ENCODE results near the gene MAP1LC3C.
A peak's percentile ranks its signal among the peaks of the same experiment; 100 is the strongest.

The MAP1LC3C gene

DNA sequence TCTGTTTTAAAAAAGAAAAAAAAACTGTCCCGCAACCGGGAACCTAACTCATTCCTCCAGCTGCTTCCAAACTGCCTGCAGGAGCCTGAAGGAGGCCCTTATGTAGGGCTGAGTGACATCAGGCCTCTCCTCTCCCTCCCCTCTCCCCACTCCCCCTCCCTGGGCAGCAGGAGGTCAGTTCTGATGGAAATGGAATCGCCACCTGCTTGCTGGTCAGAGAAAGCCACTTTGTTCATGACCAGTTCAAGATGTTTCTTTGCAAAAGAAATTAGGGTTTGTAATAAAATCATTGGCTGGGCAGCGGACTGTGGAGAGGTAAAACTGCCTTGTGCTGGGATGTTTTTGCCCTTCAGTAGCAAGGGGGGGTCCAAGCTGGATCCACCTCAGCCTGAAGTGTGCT, at the start of gene MAP1LC3C:
MAP1LC3C (minus strand) TSS at position 73 of the 400 bp plus-strand sequence. CDS start 90 bp downstream, outside the sequence.
- no peak for DNase-seq

GRCh38 chr1:242043165-242043564, 44.3 kb upstream of the MAP1LC3C start:
- no peak for DNase-seq

DNA sequence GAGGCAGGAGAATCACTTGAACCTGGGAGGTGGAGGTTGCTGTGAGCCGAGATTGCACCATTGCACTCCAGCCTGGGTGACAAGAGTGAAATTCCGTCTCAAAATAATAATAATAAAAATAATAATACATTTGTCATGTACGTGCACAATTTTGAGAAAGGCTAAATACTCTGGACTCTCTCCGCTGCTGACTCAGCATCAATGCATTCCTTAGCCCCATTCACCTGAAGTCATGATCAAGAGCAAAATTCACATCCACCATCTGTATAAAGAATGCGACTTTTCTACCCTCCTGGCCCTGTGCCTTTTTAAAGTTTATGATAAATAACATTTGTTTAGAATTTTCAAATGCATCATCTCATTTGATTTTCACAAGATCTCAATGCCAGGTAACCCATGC, 35.5 kb upstream of the MAP1LC3C start:
- DNase-seq = no peak

DNA sequence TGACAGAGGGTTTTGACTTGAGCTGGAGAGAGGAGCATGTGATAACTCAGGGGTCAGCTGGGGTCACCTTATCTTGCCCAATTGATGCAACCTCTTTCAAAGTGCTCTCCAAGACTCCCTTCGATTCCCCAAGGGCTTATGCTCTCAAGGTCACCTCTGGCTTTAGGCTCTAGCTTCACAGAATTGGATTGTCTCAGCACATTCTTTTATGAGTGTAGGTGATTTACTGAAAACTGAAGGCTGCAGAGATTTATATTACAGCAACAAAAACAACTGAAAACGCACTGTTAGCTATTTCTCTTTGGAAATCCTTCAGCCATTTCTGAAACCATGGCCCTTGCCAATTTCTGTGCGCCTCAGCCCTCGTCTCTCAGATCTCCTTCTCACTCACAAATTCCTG, 34.5 kb upstream of the MAP1LC3C start:
- DNase-seq = no peak

- DNase-seq = no peak
These were observed 31.2 kb upstream of the MAP1LC3C start for GRCh38 chr1:242030071-242030470.

DNA sequence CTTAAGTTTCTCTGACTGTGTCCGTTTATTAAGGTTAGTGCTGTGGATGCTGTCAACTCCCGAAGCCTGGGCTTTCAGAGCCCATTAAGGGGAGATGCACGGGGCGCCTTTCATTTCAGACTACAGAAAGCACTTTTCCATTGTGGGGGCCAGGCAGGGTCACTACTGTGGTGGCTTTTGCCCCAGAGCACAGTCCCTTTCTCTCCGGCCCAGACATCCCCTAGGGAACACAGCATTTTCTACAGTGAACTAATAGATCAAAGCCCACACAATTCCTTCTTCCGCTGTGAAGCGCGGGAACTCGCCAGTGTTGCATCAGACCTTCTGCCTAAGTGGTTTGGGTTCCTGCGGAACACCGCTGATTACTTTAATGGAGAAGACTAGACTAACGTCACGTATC, 26.8 kb upstream of the MAP1LC3C start:
- no peak for DNase-seq

DNA sequence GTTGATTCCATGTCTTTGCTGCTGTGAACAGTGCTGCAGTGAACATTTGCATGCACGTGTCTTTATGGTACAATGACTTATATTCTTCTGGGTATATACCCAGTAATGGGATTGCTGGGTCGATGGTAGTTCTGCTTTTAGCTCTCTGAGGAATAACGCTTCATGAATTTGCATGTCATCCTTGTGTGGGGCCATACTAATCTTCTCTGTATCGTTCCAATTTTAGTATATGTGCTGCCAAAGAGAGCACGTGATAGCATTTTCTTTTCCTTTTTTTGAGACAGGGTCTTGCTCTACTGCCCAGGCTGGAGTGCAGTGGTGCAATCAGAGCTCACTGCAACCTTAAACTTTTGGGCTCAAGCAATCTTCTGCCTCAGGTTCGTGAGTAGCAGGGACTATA, 24.9 kb upstream of the MAP1LC3C start:
- no peak for DNase-seq

DNA sequence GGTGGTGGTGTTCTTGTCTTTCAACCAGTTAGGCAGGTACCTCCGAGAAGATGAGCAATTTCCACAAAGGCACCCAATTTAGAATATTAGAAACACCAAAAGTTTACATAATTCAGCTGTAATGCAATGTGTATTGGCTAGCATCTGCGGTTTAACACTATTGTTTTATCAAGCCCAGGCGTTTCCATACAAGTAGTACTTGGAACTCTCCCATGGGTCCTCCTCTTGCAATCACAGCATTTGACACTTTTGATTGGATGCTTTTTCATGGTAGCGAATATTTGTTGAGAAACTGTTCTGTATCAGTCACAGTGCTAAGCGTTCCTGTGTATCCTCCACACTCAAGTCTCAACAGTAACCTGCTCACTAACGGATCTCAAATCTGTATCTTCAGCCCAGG, 20.1 kb upstream of the MAP1LC3C start:
- no peak for DNase-seq

DNA sequence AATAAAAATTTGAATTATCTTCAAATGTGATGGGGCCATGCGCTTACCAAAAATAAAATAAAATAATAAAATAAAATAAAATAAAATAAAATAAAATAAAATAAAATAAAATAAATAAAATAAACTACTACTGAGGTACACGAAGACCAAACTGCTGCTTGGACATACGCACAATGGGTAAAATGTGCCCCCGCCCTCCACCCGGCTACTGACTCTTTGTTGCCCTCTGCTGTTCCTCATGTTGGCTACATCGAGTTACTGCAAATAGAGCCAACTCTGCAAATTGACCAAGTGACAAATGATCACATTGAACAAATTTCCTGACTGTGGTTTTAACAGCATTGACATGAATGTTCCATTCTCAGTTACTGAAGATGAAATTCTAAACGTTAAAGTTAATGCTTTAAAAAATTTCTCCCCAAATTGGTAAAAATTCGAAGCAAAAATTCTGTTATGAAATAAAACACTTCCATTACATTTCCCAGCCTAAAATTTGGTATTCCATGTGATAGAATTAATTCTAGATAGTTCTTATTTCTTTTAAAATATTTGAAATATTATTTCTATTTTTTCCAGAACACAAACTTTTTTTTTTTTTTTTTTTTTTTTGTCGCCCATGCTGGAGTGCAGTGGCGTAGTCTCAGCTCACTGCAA, 18.8 kb upstream of the MAP1LC3C start:
- DNase-seq = peak; percentile 56

DNA sequence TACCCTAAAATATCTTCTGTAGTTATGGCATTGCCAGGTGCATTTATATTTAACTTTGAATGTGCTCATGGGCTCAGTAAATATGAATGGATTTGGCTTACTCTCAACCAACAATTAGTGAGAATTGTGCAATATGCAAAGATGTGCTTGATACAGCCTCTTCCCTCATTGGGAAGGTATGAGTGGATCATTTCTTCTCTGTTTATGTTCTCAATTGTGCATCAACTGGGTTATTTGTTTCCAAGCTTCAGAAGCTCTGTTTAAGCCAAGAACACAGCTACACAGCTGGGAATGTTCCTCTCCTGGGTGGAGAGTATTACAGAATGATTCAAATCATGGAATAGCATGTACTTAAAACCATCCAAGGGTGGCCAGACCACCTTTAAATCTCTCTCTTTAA, 17.6 kb upstream of the MAP1LC3C start:
- DNase-seq = no peak

GRCh38 chr1:242011894-242012660, 13.2 kb upstream of the MAP1LC3C start:
- peak; percentile 52 for DNase-seq

GRCh38 chr1:242008826-242009495, 10.1 kb upstream of the MAP1LC3C start:
- no peak for DNase-seq

- no peak for DNase-seq
These were observed 8.1 kb upstream of the MAP1LC3C start for GRCh38 chr1:242006976-242007375.

DNA sequence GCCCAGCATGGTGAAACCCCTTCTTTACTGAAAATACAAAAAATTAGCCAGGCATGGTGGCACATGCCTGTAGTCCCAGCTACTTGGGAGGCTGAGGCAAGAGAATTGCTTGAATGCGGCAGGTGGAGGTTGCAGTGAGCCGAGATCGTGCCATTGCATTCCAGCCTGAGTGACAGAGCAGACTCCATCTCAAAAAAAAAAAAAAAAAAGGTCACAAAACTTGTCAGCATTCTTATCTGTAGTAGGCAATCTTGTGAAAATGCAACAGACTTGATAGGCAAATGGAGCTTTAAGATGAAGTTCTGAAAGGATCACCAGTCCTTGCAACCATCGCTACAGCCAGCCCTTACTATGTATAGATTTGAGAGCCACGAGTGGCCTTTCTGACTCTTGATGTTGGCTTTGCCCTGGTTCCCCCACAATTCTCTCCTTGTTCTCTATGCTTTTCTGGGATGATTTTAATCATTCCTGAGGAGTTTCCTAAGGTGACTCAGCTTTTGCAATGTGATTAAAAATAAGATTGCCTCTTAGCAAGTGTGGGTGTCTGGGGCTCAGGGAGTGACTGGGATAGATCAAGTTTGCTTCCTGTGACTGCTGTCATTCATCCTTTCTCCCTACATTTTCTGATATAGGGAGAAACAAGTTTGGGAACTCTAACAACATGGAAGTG, 7.1 kb upstream of the MAP1LC3C start:
- DNase-seq = no peak

- no peak for DNase-seq
These were observed 6.0 kb upstream of the MAP1LC3C start for GRCh38 chr1:242004751-242005495.

- DNase-seq = no peak
These were observed 3.6 kb upstream of the MAP1LC3C start for GRCh38 chr1:242002510-242002909.

GRCh38 chr1:242002072-242002471, 3.2 kb upstream of the MAP1LC3C start:
- DNase-seq = no peak

- DNase-seq = no peak
These were observed 1.5 kb upstream of the MAP1LC3C start for GRCh38 chr1:242000434-242000833.

DNA sequence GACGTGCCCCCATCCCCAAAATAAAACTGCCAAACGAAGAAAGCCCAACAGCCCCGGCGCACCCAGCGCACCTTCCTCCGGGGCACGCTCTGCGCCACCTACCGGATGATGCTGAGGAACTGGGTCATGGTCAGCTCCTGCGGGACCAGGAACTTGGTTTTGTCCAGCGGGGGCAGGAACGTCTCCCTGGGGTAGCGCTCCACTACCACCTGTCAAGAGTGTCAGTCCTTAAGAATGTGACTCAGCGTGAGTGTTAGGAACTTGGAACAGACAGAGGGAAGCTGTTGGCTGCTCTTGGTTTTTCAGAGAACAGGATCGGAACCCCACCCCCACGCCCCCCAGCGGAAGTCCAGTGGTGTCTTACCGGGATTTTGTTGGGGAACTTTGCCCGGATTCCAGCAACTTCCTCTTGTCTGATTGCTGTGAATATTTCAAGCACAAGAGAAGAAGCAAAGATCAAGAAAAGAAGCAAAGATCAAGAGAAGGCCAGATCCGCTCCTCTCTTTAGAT, 431 bp downstream of the MAP1LC3C start:
- peak; percentile 71 for DNase-seq

DNA sequence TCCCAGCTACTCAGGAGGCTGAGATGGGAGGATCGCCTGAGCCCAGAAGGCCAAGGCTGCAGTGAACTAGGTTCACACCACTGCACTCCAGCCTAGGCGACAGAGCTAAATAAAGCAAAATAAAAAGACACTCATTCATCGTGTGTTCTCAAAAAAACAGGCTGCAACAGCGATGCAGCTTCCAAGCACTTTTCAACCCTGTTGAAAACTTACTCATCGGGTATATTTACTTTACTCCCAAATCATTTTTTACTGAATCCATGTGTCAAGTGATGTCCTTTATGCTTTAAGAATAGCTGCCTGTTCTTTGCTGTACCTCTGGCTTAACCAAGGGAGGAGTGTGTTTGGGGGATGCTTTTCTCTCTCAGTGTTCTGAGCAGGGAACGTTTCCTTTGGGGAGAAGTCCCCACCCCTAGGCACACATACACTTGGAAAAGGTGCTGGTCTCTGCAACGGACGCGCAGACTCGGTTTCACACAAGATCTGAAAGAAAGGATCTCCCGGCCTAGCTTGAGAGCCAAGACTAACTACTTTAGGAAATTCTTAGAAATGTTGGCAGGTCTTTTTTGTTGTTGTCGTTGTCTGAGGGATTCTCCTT, 1.4 kb downstream of the MAP1LC3C start:
- DNase-seq = no peak

DNA sequence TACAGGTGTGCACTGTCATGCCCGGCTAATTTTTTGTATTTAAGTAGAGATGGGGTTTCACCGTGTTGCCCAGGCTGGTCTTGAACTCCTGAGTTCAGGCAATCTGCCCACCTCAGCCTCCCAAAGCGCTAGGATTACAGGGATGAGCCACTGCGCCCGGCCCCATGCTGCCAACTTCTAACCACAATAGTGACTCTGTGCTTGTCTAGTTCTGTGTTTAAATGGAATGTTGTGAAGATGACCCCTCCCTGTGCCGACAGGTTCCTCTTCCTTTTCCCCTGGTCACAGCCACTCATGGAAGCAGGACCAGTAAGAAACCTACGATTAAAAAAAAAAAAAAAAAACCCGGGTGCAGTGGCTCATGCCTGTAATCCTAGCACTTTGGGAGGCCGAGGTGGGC, 4.7 kb downstream of the MAP1LC3C start:
- no peak for DNase-seq

GRCh38 chr1:241992734-241993133, 6.2 kb downstream of the MAP1LC3C start:
- DNase-seq = peak; percentile 28
